ENCODE data around the gene GALNT13.

Gene GALNT13

GRCh38 chr2:154331784-154332183 lies 460.1 kb downstream of the GALNT13 start:
- no peak for DNase-seq

- no peak for DNase-seq
These were observed 464.5 kb downstream of the GALNT13 start for GRCh38 chr2:154336201-154336600.

- no peak for DNase-seq
These were observed 466.7 kb downstream of the GALNT13 start for GRCh38 chr2:154338352-154338967.

GRCh38 chr2:154343282-154343681 lies 471.6 kb downstream of the GALNT13 start:
- no peak for DNase-seq

- DNase-seq = no peak
These were observed 479.2 kb downstream of the GALNT13 start for GRCh38 chr2:154350911-154351310.

GRCh38 chr2:154361276-154361675 lies 489.6 kb downstream of the GALNT13 start:
- no peak for DNase-seq

GRCh38 chr2:154368153-154368552 lies 496.4 kb downstream of the GALNT13 start:
- DNase-seq = no peak

- DNase-seq = no peak
These were observed 499.2 kb downstream of the GALNT13 start for GRCh38 chr2:154370873-154371272.

- no peak for DNase-seq
These were observed 502.7 kb downstream of the GALNT13 start for GRCh38 chr2:154374416-154374815.

GRCh38 chr2:154375579-154375931 lies 503.8 kb downstream of the GALNT13 start:
- DNase-seq = peak; percentile 88

GRCh38 chr2:154381931-154382794 lies 510.4 kb downstream of the GALNT13 start:
- DNase-seq = peak; percentile 5

- DNase-seq = no peak
These were observed 514.5 kb downstream of the GALNT13 start for GRCh38 chr2:154386186-154386585.

GRCh38 chr2:154391051-154391450 lies 519.3 kb downstream of the GALNT13 start:
- DNase-seq = no peak

- DNase-seq = no peak
These were observed 520.5 kb downstream of the GALNT13 start for GRCh38 chr2:154392256-154392655.

GRCh38 chr2:154394600-154394999 lies 522.9 kb downstream of the GALNT13 start:
- no peak for DNase-seq

GRCh38 chr2:154400563-154401290 lies 529.0 kb downstream of the GALNT13 start:
- DNase-seq = no peak

GRCh38 chr2:154402213-154402612 lies 530.5 kb downstream of the GALNT13 start:
- DNase-seq = peak; percentile 56

- no peak for DNase-seq
These were observed 531.6 kb downstream of the GALNT13 start for GRCh38 chr2:154403242-154403790.

- DNase-seq = no peak
These were observed 537.1 kb downstream of the GALNT13 start for GRCh38 chr2:154408786-154409185.

- DNase-seq = no peak
These were observed 550.5 kb downstream of the GALNT13 start for GRCh38 chr2:154422251-154422650.

GRCh38 chr2:154425994-154426393 lies 554.3 kb downstream of the GALNT13 start:
- DNase-seq = no peak

- no peak for DNase-seq
These were observed 555.7 kb downstream of the GALNT13 start for GRCh38 chr2:154427453-154427852.

GRCh38 chr2:154428022-154428421 lies 556.3 kb downstream of the GALNT13 start:
- no peak for DNase-seq
